Aorta (tissue), 5 donors: ENCODE measurements around the gene PPP1R10. TPM values are rescaled to one million over a fixed set of nuclear protein-coding genes. Genes with fewer than 3 reads are reported as not detected.

Source experiments
- ATAC-seq: fragments of 200-7000 bp; cut with Tn5 transposase; one replicate; pipeline ENCODE4 v1.9.1; 2022; ENCODE audit warnings: moderate library complexity; ENCODE audit not compliant: low FRiP score
- DNase-seq, 2 donors: peaks; one replicate each; pipeline ENCODE4 v3.0.0-alpha.2; 2020
- H3K27ac ChIP-seq, 2 donors: one replicate each; pipeline ENCODE4 v1.5.1; 2013; ENCODE audit warnings: low read length in 2 of 2, mild to moderate bottlenecking in 2 of 2, moderate library complexity in 2 of 2, control low read depth in 1 of 2, inconsistent platforms in 1 of 2, low read depth in 1 of 2
- H3K27me3 ChIP-seq, 2 donors: one replicate each; pipeline ENCODE4 v1.6.1; 2013; ENCODE audit warnings: control low read depth in 1 of 2, low read length in 1 of 2, mild to moderate bottlenecking in 1 of 2, moderate library complexity in 1 of 2; ENCODE audit not compliant: insufficient read depth in 2 of 2, control insufficient read depth in 1 of 2
- H3K36me3 ChIP-seq, 2 donors: one replicate each; pipeline ENCODE4 v1.6.1; 2013; ENCODE audit warnings: control low read depth in 1 of 2, low read length in 1 of 2, mild to moderate bottlenecking in 1 of 2; ENCODE audit not compliant: insufficient read depth in 2 of 2, control insufficient read depth in 1 of 2
- H3K4me1 ChIP-seq, 2 donors: one replicate each; pipeline ENCODE4 v1.6.1; 2013; ENCODE audit warnings: low read length in 2 of 2, control low read depth in 1 of 2, mild to moderate bottlenecking in 1 of 2, moderate library complexity in 1 of 2; ENCODE audit not compliant: insufficient read depth in 2 of 2, control insufficient read depth in 1 of 2
- H3K4me3 ChIP-seq, 2 donors: one replicate each; pipeline ENCODE4 v1.5.1; 2013; ENCODE audit warnings: low read length in 2 of 2, control low read depth in 1 of 2, mild to moderate bottlenecking in 1 of 2
- H3K9me3 ChIP-seq: one replicate; pipeline ENCODE4 v1.6.1; 2013; ENCODE audit warnings: mild to moderate bottlenecking, low read length; ENCODE audit not compliant: control insufficient read depth
- WGBS, 2 donors: extraction: QIAGEN DNeasy Blood & Tissue Kit; methylation state at CpG; one replicate each; pipeline ENCODE4 v1.1.7; 2013; 5-methylcytosine and 5-hydroxymethylcytosine counted together
- intact Hi-C, 2 donors: fragments of 100-400 bp; cut with DNase I; formaldehyde crosslinking; loops; one replicate each; pipeline versions ENCODE4 v1.14.2 to v1.15.0; 2022
- polyA plus RNA-seq, 2 donors: library from polyadenylated mRNA; stranded (reverse); fragments of 200-250 nt; gene quantifications; one replicate each; pipeline ENCODE4 v1.2.3, GENCODE V29; 2013
- total RNA-seq, 2 donors: library from RNA; stranded (reverse); fragmentation: NEBNext Ultra II Directional; extraction: Animal tissue kit (Norgen Biotek cat#: 25700); gene quantifications; one replicate each; pipeline ENCODE4 v1.2.1, GENCODE V29; 2021
- donor health status: healthy with polysubstance abuse.
- donor health status: Bipolar disorder and iron deficiency.
- donor health status: DM: no; HTN: no; CAD: no.
- donor health status: DM: no; HTN: no; CAD: no.
- donor health status: DM: yes; HTN: yes; CAD: no.

Gene PPP1R10
- total and polyA plus RNA-seq, 4 donors: 8.6 to 83.8 (median 41.6) TPM

GRCh38 chr6:30571762-30572082 is 45.3 kb downstream of the PPP1R10 start:
- ATAC-seq (no peak), DNase-seq (no peak)
- Histone ChIP-seq H3K9me3 (no peaks in the 10 kb centered on the region), H3K4me1 (no peaks in the 10 kb centered on the region), H3K27ac (peak overlapping the region in 1 of 2 donors; percentile 25), H3K4me3 (peak overlapping the region; percentile 46 to 82), H3K27me3 (no peaks in the 10 kb centered on the region), H3K36me3 (no peaks in the 10 kb centered on the region)
- intact Hi-C loops: loop anchor here (5.0 kb wide), 1 partner anchor 41 kb away; no protein-coding TSS in a partner anchor
- 0% methylated on average over 8 of the region's 8 CpGs for WGBS, 2 donors

DNA sequence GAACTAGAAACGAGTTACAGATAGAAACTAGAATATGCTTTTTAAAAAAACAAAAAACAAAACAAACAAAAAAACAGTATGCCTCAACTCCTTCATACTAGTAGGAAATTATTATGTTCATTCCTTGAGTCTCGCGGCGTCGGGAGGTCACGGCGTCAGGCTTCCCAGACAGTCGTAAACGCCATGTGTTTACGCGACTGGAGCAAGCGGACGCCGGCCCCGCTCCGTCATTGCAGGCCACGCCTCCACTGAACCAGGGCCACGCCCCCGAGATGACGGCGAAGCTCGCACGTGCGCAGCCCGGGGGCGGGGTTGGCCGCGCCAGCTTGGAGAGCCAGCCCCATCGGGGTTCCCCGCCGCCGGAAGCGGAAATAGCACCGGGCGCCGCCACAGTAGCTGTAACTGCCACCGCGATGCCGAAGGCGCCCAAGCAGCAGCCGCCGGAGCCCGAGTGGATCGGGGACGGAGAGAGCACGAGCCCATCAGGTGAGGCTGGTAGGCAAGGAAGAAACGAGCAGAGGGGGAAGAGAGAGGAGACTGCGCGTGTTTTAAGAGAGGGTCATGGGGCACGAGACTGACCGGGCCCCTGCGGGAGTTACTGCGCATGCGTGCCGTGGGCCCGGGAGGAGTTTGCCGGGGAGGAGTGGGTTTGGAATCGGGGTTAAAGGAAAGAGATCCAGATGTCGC is 45.8 kb downstream of the PPP1R10 start, which contains the start of gene ABCF1:
TSS of gene ABCF1 (plus strand) at position 368 of the 687 bp plus-strand sequence. CDS start at position 414, 46 bp downstream.
- ATAC-seq: peak; percentile 100
- no peaks in the 10 kb centered on the region for H3K4me1 ChIP-seq
- H3K9me3 ChIP-seq: no peaks in the 10 kb centered on the region
- no peaks in the 10 kb centered on the region for H3K27me3 ChIP-seq
- peak; percentile 99 to 100 for DNase-seq
- H3K4me3 ChIP-seq: peak within 1 kb of the TSS; percentile 82 to 93
- WGBS, 2 donors: 0% methylated on average over 59 of the region's 59 CpGs
- H3K36me3 ChIP-seq: no peaks in the 10 kb centered on the region
- intact Hi-C loops: loop anchor here (5.0 kb wide), 1 partner anchor 41 kb away; no protein-coding TSS in a partner anchor
- peak within 1 kb of the TSS in 1 of 2 donors; percentile 97 for H3K27ac ChIP-seq

- no peaks in the 10 kb centered on the region for H3K9me3 ChIP-seq
- ATAC-seq: peak; percentile 24
- no peaks in the 10 kb centered on the region for H3K36me3 ChIP-seq
- 0 to 1% methylated on average over 18 of the region's 18 CpGs for WGBS, 2 donors
- no peaks in the 10 kb centered on the region for H3K4me1 ChIP-seq
- no peaks in the 10 kb centered on the region for H3K27me3 ChIP-seq
- DNase-seq: no peak
- H3K4me3 ChIP-seq: peak overlapping the region; percentile 41 to 93
- peak overlapping the region in 1 of 2 donors; percentile 97 for H3K27ac ChIP-seq
- intact Hi-C loops: loop anchor here (5.0 kb wide), 1 partner anchor 42 kb away; no protein-coding TSS in a partner anchor
These were observed 46.3 kb downstream of the PPP1R10 start for GRCh38 chr6:30570740-30571074.

DNA sequence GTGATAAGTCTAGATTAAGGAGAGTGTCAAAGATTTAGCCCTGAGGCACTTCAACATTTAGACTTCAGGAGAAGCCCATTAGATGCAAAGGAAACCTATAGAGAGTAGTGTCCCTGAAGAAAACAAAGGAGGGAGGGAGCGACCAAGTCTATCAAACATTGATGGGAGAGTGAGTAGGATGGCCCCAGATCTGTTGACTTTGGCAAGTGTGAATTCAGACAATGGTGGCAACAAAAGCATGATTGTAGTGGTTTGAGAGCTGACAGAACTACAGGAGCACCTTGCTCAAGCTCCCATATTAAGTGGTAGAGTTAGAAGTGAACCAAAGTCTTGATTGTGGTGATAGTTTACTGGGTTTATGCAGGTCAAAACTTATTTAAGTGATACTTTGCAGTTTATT is 46.8 kb downstream of the PPP1R10 start:
- Histone ChIP-seq H3K27me3 (no peaks in the 10 kb centered on the region), H3K9me3 (no peaks in the 10 kb centered on the region), H3K4me3 (peak overlapping the region in 1 of 2 donors; percentile 93), H3K27ac (no peak overlapping the region), H3K36me3 (no peaks in the 10 kb centered on the region), H3K4me1 (no peaks in the 10 kb centered on the region)
- WGBS, 2 donors: 75 to 85% methylated on average over 1 of the region's 1 CpG
- ATAC-seq: no peak
- intact Hi-C loops: loop anchor here (5.0 kb wide), 1 partner anchor 42 kb away; no protein-coding TSS in a partner anchor
- no peak for DNase-seq

DNA sequence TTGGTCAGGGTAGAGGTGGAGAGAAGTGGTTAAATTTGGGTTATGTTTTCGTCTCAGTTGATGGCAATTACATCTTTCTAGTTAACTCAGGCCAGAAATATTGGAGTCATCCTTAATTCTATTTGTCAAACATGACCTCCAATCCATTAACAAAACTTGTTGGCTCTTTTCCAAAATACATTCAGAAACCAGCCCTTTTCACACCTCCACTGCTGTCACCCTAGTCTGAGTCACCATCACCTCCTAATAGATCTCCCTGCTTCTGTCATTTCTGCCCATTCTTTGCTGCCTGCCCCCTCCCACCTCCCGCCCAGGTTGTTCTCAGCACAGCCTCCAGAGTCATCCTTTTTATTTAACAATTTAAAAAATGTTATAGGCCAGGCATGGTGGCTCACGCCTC is 48.8 kb downstream of the PPP1R10 start:
- H3K27me3 ChIP-seq: no peaks in the 10 kb centered on the region
- DNase-seq (no peak), ATAC-seq (no peak)
- 74 to 80% methylated on average over 3 of the region's 3 CpGs for WGBS, 2 donors
- H3K36me3 ChIP-seq: no peaks in the 10 kb centered on the region
- no peaks in the 10 kb centered on the region for H3K4me1 ChIP-seq
- no peaks in the 10 kb centered on the region for H3K9me3 ChIP-seq
- no peak overlapping the region for H3K4me3 ChIP-seq
- intact Hi-C loops: no loop called here
- H3K27ac ChIP-seq: no peak overlapping the region

- Histone ChIP-seq H3K4me1 (no peaks in the 10 kb centered on the region), H3K27me3 (no peaks in the 10 kb centered on the region), H3K36me3 (no peaks in the 10 kb centered on the region), H3K27ac (no peak overlapping the region), H3K4me3 (no peak overlapping the region), H3K9me3 (no peaks in the 10 kb centered on the region)
- intact Hi-C loops: no loop called here
- no peak for ATAC-seq
- no peak for DNase-seq
These were observed 51.3 kb downstream of the PPP1R10 start for GRCh38 chr6:30565772-30566171.

- intact Hi-C loops: no loop called here
- H3K4me1 ChIP-seq: no peaks in the 10 kb centered on the region
- H3K27ac ChIP-seq: no peak overlapping the region
- H3K27me3 ChIP-seq: no peaks in the 10 kb centered on the region
- no peak overlapping the region for H3K4me3 ChIP-seq
- no peak for ATAC-seq
- 93 to 96% methylated on average over 1 of the region's 1 CpG for WGBS, 2 donors
- no peaks in the 10 kb centered on the region for H3K36me3 ChIP-seq
- no peak for DNase-seq
- H3K9me3 ChIP-seq: no peaks in the 10 kb centered on the region
These were observed 52.9 kb downstream of the PPP1R10 start for GRCh38 chr6:30564114-30564513.

DNA sequence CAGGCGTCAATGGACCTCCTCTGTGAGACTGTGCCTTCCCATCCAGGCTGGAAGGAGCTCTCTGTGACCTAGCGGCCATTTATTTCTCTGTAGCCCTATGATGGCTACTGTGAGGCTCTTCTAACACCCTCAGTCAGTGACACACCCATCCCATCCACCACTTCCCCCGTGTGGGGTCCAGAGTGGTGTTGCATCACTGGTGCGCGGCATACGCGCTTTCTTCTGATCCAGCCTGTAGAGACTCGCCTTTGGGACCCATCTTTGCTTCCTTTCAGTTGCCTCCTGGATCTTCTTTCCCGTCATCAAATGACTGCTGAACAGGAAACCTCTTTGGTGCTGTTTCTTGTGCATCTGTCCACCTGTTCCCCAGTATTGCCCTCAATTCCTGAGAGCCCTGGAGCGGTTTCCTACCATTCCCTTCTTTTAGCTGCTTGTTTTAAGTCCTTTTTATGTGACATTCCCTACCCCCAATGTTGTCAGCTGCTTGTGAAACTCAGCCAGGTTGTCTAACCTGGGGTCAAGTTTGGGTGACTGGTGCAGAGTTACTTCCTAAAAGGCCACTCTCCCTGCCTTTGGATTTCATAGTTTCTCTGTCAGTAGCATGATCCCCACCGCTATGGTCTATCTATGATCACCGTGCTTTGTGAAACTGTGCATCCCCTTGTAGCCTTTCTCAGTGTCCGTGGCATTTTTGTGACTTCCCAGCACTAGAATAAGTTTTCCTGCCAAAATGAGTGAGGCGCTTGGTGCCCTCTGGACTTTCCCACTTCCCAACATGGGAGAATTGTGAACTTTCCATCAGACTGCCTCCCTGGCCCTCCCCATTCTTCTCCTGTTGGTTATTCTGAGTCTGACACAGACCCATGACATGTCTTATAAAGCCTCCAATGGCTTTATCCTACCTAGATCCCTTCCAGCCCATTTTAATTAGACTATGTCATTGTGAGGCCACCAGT is 54.3 kb downstream of the PPP1R10 start:
- Histone ChIP-seq H3K27me3 (no peaks in the 10 kb centered on the region), H3K4me3 (no peak overlapping the region), H3K36me3 (no peaks in the 10 kb centered on the region), H3K4me1 (no peaks in the 10 kb centered on the region), H3K27ac (no peak overlapping the region), H3K9me3 (no peaks in the 10 kb centered on the region)
- ATAC-seq (no peak), DNase-seq (no peak)
- 92 to 93% methylated on average over 14 of the region's 14 CpGs for WGBS, 2 donors
- intact Hi-C loops: no loop called here
